Ovary (tissue), 9 donors: Measurements from ENCODE around the gene FAAP20. TPM values are rescaled to one million over a fixed set of nuclear protein-coding genes. Genes with fewer than 3 reads are reported as not detected.

Source experiments
- DNase-seq, 5 donors: peaks; one replicate each; pipeline ENCODE4 v3.0.0-alpha.2; 2019 to 2020
- H3K27ac ChIP-seq, 2 donors: fragments of 200-600 bp; one replicate each; pipeline versions ENCODE4 v1.5.1 to v1.8.0; 2019 to 2022
- H3K27me3 ChIP-seq: fragments of 200-600 bp; one replicate; pipeline ENCODE4 v1.8.0; 2022
- H3K36me3 ChIP-seq: fragments of 200-600 bp; sonication (generic); one replicate; pipeline ENCODE4 v1.5.1; 2019
- H3K4me1 ChIP-seq: one replicate; pipeline ENCODE4 v1.8.1; 2013; ENCODE audit warnings: mild to moderate bottlenecking, moderate library complexity; ENCODE audit not compliant: insufficient read depth
- H3K4me3 ChIP-seq: fragments of 200-600 bp; sonication (generic); one replicate; pipeline ENCODE4 v1.5.1; 2017
- H3K9me3 ChIP-seq, 2 donors: fragments of 200-600 bp in 1 of 2; sonication (generic) in 1 of 2; one replicate each; pipeline versions ENCODE4 v1.5.1 to v1.8.1; 2013 to 2019; ENCODE audit warnings: mild to moderate bottlenecking in 1 of 2, moderate library complexity in 1 of 2
- EP300 ChIP-seq: sonication (generic); formaldehyde crosslinking; IDR thresholded peaks from one replicate; pipeline ENCODE4 v1.6.1; 2017; ENCODE audit warnings: antibody characterized with exemption
- POLR2A ChIP-seq: fragments of 450-650 bp; IDR thresholded peaks from one replicate; pipeline ENCODE4 v1.6.1; 2017; ENCODE audit warnings: antibody characterized with exemption, mild to moderate bottlenecking, moderate library complexity
- WGBS, 3 donors: extraction: QIAGEN DNeasy Blood & Tissue Kit in 1 of 3; methylation state at CpG; one replicate each; pipeline versions ENCODE4 v1.1.5 to v1.1.7; 2013 to 2017; 5-methylcytosine and 5-hydroxymethylcytosine counted together
- intact Hi-C, 4 donors: fragments of 100-400 bp; cut with DNase I; formaldehyde crosslinking; loops; one replicate each; pipeline versions ENCODE4 v1.11.0 to v1.15.1; 2022 to 2023
- polyA plus RNA-seq, 2 donors: library from polyadenylated mRNA; stranded (reverse); fragments of 200-250 nt in 1 of 2; fragments of 350-450 nt in 1 of 2; fragmentation: Illumina TruSeq in 1 of 2; extraction: RNeasy Lipid Tissue Mini Kit (QIAGEN cat#74804) in 1 of 2; gene quantifications; one replicate each; pipeline ENCODE4 v1.2.3, GENCODE V29; 2013 to 2014
- total RNA-seq, 7 donors: library from RNA; depleted of rRNA in 2 of 7; stranded (reverse); fragments of >200 nt in 2 of 7; fragmentation: NEBNext Ultra II Directional in 3 of 7; extraction: Animal tissue kit (Norgen Biotek cat#: 25700) in 3 of 7; gene quantifications; one replicate each; pipeline versions ENCODE4 v1.1.0 to v1.2.4, GENCODE V29; 2016 to 2023
- TF ChIP-seq, protein P1 (sequence below), 3 donors: fragments of 450-650 bp in 2 of 3; fragments of 200-600 bp in 1 of 3; IDR thresholded peaks; one replicate each; pipeline versions ENCODE4 v1.5.1 to v1.8.0; 2016 to 2022; ENCODE audit warnings: antibody characterized with exemption in 3 of 3, mild to moderate bottlenecking in 1 of 3
- donor health status: DM: no; HTN: no; CAD: no; lungs with moderate emphysema.
- donor health status: DM: no; HTN: no; CAD: no.
- donor health status: Bipolar disorder and iron deficiency.
- donor health status: DM: yes; HTN: yes; CAD: no.
- donor health status: DM: no; HTN: no; CAD: no.
- donor health status: DM: yes; HTN: yes; CAD: no.

FAAP20 gene
- total and polyA plus RNA-seq, 9 donors, result 3.4 to 96.1 (median 61.7) TPM

- no peak overlapping the region for H3K27ac ChIP-seq
- H3K9me3 ChIP-seq, result no peaks in the 10 kb centered on the region
- 77 to 89% (median 81%) methylated on average over 18 of the region's 18 CpGs for WGBS, 3 donors
- H3K36me3 ChIP-seq, result no peaks in the 10 kb centered on the region
- no peak overlapping the region for H3K4me3 ChIP-seq
- DNase-seq, result no peak
- TF ChIP-seq EP300, result no peak
- no peak for TF ChIP-seq POLR2A
- TF ChIP-seq, protein P1, sequence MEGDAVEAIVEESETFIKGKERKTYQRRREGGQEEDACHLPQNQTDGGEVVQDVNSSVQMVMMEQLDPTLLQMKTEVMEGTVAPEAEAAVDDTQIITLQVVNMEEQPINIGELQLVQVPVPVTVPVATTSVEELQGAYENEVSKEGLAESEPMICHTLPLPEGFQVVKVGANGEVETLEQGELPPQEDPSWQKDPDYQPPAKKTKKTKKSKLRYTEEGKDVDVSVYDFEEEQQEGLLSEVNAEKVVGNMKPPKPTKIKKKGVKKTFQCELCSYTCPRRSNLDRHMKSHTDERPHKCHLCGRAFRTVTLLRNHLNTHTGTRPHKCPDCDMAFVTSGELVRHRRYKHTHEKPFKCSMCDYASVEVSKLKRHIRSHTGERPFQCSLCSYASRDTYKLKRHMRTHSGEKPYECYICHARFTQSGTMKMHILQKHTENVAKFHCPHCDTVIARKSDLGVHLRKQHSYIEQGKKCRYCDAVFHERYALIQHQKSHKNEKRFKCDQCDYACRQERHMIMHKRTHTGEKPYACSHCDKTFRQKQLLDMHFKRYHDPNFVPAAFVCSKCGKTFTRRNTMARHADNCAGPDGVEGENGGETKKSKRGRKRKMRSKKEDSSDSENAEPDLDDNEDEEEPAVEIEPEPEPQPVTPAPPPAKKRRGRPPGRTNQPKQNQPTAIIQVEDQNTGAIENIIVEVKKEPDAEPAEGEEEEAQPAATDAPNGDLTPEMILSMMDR (IDR thresholded peaks at IDR 0.05), result no peak
- no peaks in the 10 kb centered on the region for H3K27me3 ChIP-seq
- intact Hi-C loops, result no loop called here
- H3K4me1 ChIP-seq, result no peaks in the 10 kb centered on the region
Measured at GRCh38 chr1:2184531-2184930, 10.0 kb downstream of the FAAP20 start.

- WGBS, 3 donors, result 91 to 93% (median 92%) methylated on average over 15 of the region's 15 CpGs
Measured at GRCh38 chr1:2183937-2184334, 10.6 kb downstream of the FAAP20 start.

DNA sequence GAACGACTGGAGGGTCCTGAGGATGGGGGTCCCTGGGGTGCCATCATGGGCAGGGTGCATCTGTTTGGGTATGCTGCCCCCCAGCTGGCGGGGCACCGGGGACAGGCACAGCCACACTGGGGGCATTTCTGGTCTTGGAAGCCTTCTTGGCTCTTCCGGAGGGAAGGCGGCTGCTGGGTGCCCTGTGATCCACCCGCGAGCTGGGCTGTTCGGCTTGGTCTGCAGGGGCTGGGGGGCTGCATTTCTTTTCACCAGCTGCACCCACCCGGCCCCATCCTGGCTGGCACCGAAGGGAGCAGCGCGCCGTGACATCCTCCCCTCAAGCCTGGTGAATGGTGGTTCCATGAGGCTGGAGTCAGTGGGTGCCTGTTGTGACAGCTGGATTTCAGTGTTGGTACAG is 12.2 kb downstream of the FAAP20 start:
- DNase-seq, result no peak
- intact Hi-C loops, result no loop called here
- no peak for TF ChIP-seq EP300
- TF ChIP-seq, protein P1 (IDR thresholded peaks at IDR 0.05), result no peak
- no peak for TF ChIP-seq POLR2A
- no peaks in the 10 kb centered on the region for H3K9me3 ChIP-seq
- H3K36me3 ChIP-seq, result no peaks in the 10 kb centered on the region
- no peaks in the 10 kb centered on the region for H3K27me3 ChIP-seq
- H3K4me3 ChIP-seq, result no peak overlapping the region
- 86 to 96% (median 92%) methylated on average over 13 of the region's 13 CpGs for WGBS, 3 donors
- no peak overlapping the region for H3K27ac ChIP-seq
- no peaks in the 10 kb centered on the region for H3K4me1 ChIP-seq

More at GRCh38 chr1:2183937-2184334, 10.6 kb downstream of the FAAP20 start:
- intact Hi-C loops, result no loop called here
- no peaks in the 10 kb centered on the region for H3K4me1 ChIP-seq
- no peaks in the 10 kb centered on the region for H3K27me3 ChIP-seq
- no peak overlapping the region for H3K4me3 ChIP-seq
- TF ChIP-seq, protein P1 (IDR thresholded peaks at IDR 0.05), result no peak
- TF ChIP-seq POLR2A (no peak), EP300 (no peak)
- H3K36me3 ChIP-seq, result no peaks in the 10 kb centered on the region
- no peak for DNase-seq
- no peak overlapping the region for H3K27ac ChIP-seq
- H3K9me3 ChIP-seq, result no peaks in the 10 kb centered on the region

GRCh38 chr1:2181752-2182151 is 12.8 kb downstream of the FAAP20 start:
- 84 to 90% (median 87%) methylated on average over 11 of the region's 11 CpGs for WGBS, 3 donors
- H3K27ac ChIP-seq, result no peak overlapping the region
- no peaks in the 10 kb centered on the region for H3K4me1 ChIP-seq
- intact Hi-C loops, result no loop called here
- no peaks in the 10 kb centered on the region for H3K9me3 ChIP-seq
- no peaks in the 10 kb centered on the region for H3K27me3 ChIP-seq
- no peak overlapping the region for H3K4me3 ChIP-seq
- H3K36me3 ChIP-seq, result no peaks in the 10 kb centered on the region
- TF ChIP-seq POLR2A (no peak), EP300 (no peak)
- TF ChIP-seq, protein P1 (IDR thresholded peaks at IDR 0.05), result no peak
- no peak for DNase-seq
